ENCODE measurements around the gene HSD17B8. TPM values are rescaled to one million over a fixed set of nuclear protein-coding genes. Genes with fewer than 3 reads are reported as not detected.

HSD17B8 gene
- total RNA-seq, 4 donors from 2014 or later = 7.9 to 28.3 (median 14.3) TPM

- H3K27ac ChIP-seq = peak overlapping the region in 3 of 4 donors; percentile 82 to 89 (median 83)
- in situ Hi-C loops (cut with MboI; ENCODE audit: low sequenced_read_pairs in 4 of 4) (no loop called here), intact Hi-C loops (cut with DNase I; ENCODE audit: low total_unique reads) (loop anchor here (5.0 kb wide), 3 partner anchors 214 to 1076 kb away; partner anchors contain the start of genes ATF6B and CUTA)
- ATAC-seq (no peak), DNase-seq (no peak)
- H3K27me3 ChIP-seq = no peaks in the 10 kb centered on the region
- peaks cover 39 to 53% of the 10 kb centered on the region in 2 donors for H3K4me1 ChIP-seq
- TF ChIP-seq CTCF (IDR thresholded peaks at IDR 0.05 in 4 of 5, conservative IDR thresholded peaks at IDR 0.05 in 1 of 5) (no peak), POLR2A (IDR thresholded peaks at IDR 0.05) (no peak)
- peak overlapping the region in 1 of 4 donors; percentile 70 for H3K4me3 ChIP-seq
- H3K36me3 ChIP-seq = peaks cover 0 to 23% of the 10 kb centered on the region in 2 donors
- H3K9me3 ChIP-seq = no peaks in the 10 kb centered on the region
These were observed 851 bp upstream of the HSD17B8 start for GRCh38 chr6:33203443-33204164.

GRCh38 chr6:33204165-33204414 is 365 bp upstream of the HSD17B8 start:
- peaks cover 0 to 23% of the 10 kb centered on the region in 2 donors for H3K36me3 ChIP-seq
- in situ Hi-C loops (cut with MboI; ENCODE audit: low sequenced_read_pairs in 4 of 4) = no loop called here
- H3K4me3 ChIP-seq = peak overlapping the region; percentile 70 to 91 (median 82)
- H3K9me3 ChIP-seq = no peaks in the 10 kb centered on the region
- ATAC-seq (no peak), DNase-seq (no peak)
- TF ChIP-seq CTCF (IDR thresholded peaks at IDR 0.05 in 4 of 5, conservative IDR thresholded peaks at IDR 0.05 in 1 of 5) (no peak), POLR2A (IDR thresholded peaks at IDR 0.05) (no peak)
- no peaks in the 10 kb centered on the region for H3K27me3 ChIP-seq
- H3K4me1 ChIP-seq = peaks cover 35 to 53% of the 10 kb centered on the region in 2 donors
- intact Hi-C loops (cut with DNase I; ENCODE audit: low total_unique reads) = loop anchor here (5.0 kb wide), 3 partner anchors 213 to 1077 kb away; partner anchors contain the start of genes ATF6B and CUTA
- H3K27ac ChIP-seq = peak overlapping the region; percentile 75 to 89 (median 82)

- Histone ChIP-seq H3K27me3 (no peaks in the 10 kb centered on the region), H3K4me3 (peak overlapping the region; percentile 70 to 91 (median 82)), H3K4me1 (peaks cover 30 to 46% of the 10 kb centered on the region in 2 donors), H3K9me3 (no peaks in the 10 kb centered on the region), H3K36me3 (peaks cover 0 to 33% of the 10 kb centered on the region in 2 donors), H3K27ac (peak overlapping the region; percentile 75 to 89 (median 82))
- intact Hi-C loops (cut with DNase I; ENCODE audit: low total_unique reads) (no loop called here), in situ Hi-C loops (cut with MboI; ENCODE audit: low sequenced_read_pairs in 4 of 4) (no loop called here)
- no peak for TF ChIP-seq CTCF (IDR thresholded peaks at IDR 0.05 in 4 of 5, conservative IDR thresholded peaks at IDR 0.05 in 1 of 5)
- no peak for TF ChIP-seq POLR2A (IDR thresholded peaks at IDR 0.05)
- ATAC-seq (no peak), DNase-seq (no peak)
These were observed 954 bp downstream of the HSD17B8 start for GRCh38 chr6:33205191-33206026.

- no peak for TF ChIP-seq CTCF (IDR thresholded peaks at IDR 0.05 in 4 of 5, conservative IDR thresholded peaks at IDR 0.05 in 1 of 5)
- no peak for TF ChIP-seq POLR2A (IDR thresholded peaks at IDR 0.05)
- no peak for ATAC-seq
- in situ Hi-C loops (cut with MboI; ENCODE audit: low sequenced_read_pairs in 4 of 4) (no loop called here), intact Hi-C loops (cut with DNase I; ENCODE audit: low total_unique reads) (no loop called here)
- peaks cover 0 to 39% of the 10 kb centered on the region in 2 donors for H3K36me3 ChIP-seq
- no peaks in the 10 kb centered on the region for H3K9me3 ChIP-seq
- no peak overlapping the region for H3K27ac ChIP-seq
- H3K27me3 ChIP-seq = no peaks in the 10 kb centered on the region
- DNase-seq = no peak
- H3K4me3 ChIP-seq = no peak overlapping the region
- H3K4me1 ChIP-seq = peaks cover 29 to 45% of the 10 kb centered on the region in 2 donors
These were observed 1.8 kb downstream of the HSD17B8 start for GRCh38 chr6:33206027-33206863.

Data from gastrocnemius medialis (tissue), 4 donors.